GM20431 (cell line): Measurements from ENCODE around the gene RIMS4.

Experiments
- in situ Hi-C: fragments of 300-500 bp; cut with MseI, MboI; formaldehyde crosslinking; loops from one replicate; pipeline ENCODE4 v1.15.0; 2020; ENCODE audit warnings: low sequenced_read_pairs; ENCODE audit not compliant: unreplicated experiment

The RIMS4 gene

DNA sequence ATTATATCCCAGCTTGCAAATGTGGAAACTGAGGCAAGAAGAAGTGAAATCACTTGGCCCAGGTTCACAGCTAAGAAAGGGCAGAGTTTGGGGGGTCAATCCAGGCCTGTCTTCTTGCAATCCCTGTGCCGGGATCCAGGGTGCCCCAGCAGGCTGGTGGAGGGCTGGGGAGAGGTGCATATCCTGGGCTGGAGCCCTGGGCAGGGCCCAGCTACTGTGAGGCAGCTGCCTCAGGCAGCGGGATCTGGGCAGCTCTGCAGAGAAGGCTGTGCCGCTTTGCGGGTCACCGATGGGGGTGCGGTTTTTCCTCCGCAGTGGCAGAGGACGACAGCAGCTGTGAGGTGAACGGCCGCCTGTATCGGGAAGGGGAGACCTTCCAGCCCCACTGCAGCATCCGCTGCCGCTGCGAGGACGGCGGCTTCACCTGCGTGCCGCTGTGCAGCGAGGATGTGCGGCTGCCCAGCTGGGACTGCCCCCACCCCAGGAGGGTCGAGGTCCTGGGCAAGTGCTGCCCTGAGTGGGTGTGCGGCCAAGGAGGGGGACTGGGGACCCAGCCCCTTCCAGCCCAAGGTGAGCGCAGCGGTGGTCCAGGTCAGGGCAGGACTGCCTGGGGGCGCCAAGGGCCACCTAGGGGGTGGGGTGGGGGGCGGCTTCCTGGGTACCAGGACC is 85.8 kb downstream of the RIMS4 start:
- in situ Hi-C loops, result no loop called here

DNA sequence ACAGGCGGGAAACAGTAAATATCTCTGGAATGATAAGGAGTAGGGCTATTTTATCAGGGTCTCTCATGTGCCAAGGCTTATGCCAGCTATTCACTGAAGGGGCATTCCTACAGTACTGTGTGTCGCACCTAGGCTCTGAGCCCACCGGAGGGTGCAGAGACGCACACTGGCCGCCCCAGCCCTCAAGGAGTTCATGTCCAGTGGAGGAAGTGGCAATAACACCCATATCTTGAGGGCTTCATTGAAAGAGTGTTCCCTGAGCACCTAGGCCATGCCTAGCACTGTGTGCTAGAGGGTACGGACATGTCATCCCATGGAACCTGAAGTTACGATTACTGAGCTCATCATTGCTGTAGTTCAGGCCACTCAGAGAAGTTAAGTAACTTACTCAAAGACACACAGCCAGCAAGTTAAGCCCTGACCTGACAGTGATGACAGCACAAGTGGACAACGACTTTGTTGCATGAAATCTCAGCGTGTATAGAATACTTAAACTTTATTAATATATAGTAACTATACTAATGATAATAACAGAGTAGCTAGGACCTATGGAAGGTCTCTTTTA is 86.5 kb downstream of the RIMS4 start:
- in situ Hi-C loops, result no loop called here

- in situ Hi-C loops, result no loop called here
Observed at GRCh38 chr20:44723391-44723790, 87.0 kb downstream of the RIMS4 start.

GRCh38 chr20:44722990-44723389 is 87.4 kb downstream of the RIMS4 start:
- in situ Hi-C loops, result no loop called here

DNA sequence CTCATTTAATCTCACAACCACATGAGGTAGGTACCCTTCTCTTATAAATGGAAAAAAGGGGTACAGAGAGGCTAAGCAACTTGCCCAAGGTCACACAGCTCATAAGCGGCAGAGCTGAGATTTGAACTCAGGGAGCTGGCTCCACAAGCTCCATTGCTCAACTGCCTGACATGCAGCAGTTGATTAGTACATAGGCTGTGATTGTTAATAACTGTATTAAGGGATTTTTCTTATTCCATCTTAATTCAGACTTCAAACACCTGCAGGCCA is 88.6 kb downstream of the RIMS4 start:
- in situ Hi-C loops, result no loop called here

GRCh38 chr20:44720997-44721784 is 89.2 kb downstream of the RIMS4 start:
- in situ Hi-C loops, result no loop called here

GRCh38 chr20:44720621-44720996 is 89.7 kb downstream of the RIMS4 start:
- in situ Hi-C loops, result no loop called here

DNA sequence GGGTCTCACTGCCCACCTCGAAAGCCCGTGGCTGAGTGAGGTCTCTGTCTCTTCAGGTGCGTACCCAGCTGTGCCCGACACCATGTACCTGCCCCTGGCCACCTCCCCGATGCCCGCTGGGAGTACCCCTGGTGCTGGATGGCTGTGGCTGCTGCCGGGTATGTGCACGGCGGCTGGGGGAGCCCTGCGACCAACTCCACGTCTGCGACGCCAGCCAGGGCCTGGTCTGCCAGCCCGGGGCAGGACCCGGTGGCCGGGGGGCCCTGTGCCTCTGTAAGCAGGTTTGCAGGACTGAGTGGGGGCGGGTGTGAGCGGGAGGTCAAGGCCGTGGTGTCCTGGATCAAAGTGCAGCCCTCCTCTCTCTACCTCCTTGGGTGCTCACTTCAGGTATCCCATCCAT is 90.5 kb downstream of the RIMS4 start:
- in situ Hi-C loops, result no loop called here

DNA sequence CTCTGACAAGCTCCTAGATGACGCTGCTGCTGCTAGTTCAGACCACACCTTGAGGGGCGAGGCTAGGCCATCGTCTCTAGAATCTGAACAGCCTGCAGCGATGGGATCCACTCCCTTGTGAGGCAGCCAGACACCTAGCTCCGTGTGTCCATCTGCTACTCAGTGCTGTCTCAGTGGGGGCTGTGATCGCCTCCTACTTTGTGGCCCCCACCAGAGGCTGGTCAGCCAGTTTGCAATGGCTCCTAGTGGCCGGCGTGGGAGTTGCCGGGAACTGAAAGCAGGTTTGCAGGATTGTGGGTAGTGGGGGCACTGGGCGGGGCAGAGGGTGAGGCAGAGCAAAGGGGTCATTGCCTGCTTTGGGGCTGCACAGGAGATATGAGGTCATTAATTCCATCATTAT is 92.4 kb downstream of the RIMS4 start:
- in situ Hi-C loops, result no loop called here

GRCh38 chr20:44716309-44717106 is 93.8 kb downstream of the RIMS4 start:
- in situ Hi-C loops, result no loop called here

DNA sequence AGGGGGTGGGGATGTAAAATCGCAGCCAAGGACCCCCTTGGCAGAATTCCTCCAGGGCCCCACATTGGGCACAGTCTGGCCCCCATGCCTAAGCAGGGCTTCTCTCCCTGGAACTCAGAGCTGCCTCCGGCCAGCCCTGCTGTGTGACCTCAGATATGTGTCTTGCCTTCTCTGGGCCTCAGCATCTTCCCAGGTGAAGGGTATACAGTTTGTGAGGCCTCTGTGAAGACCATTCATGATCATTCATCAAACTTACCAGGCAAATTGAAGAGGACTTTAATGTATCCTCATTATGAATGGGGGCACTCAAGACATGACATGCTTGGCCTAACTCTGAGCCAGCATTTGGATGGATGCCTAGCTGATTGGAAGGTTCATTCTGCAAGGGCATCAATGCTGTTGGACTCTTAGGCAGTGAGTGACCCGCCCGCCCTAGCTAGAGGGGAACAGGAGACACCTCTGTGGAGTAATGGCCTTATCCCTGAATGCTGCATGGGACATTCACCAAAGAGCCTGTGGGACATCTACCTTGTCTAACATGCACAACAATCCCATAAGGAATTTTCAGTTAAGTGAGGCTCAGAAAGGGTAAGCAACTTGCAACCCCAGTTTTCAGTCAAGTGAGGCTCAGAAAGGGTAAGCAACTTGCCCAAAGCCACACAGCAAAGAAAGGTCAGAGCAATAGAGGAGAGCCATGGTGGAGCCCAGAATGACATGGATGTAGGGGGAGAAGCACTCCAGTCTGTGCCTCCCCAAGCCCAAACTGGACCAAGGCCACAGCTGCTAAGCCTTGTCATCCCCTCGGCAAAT is 94.6 kb downstream of the RIMS4 start:
- in situ Hi-C loops, result no loop called here

DNA sequence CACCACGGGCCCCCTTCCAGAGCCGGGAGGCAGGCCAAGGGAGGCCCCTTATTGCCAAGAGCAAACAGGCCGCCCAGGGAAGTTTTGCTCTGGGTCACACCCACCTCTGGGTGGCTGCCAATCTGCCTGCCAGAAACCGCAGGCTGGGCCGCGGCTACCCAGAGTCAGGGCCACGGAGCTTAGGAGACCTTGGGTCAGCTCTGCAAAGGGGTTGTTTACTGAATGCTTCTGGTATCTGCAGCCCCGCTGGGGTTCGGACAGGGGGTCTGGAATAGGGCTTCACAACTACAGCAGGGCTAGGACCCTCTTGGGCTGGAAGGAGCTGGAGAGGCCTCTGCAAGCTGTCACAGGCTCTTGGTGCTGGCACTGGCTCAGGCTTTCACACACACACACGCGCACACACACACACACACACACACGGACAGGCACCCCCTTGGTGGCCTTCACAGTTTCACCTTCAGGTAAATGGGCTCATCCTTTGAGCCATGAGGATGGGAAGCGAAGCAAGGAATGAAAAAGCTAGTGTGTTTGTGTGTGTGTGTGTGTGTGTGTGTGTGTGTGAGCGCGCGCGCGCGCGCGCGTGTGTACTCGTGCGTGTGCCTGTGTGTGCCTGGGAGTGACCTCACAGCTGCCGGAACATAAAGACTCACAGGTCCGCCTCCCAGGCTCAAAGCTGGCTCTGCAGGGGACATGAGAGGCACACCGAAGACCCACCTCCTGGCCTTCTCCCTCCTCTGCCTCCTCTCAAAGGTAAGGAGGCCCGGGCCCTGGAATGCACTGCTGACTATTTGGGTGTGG is 95.4 kb downstream of the RIMS4 start, which contains the start of gene CCN5:
Gene CCN5 (plus strand): TSS at position 669 of the 798 bp plus-strand sequence. CDS start 22 bp downstream, at position 691.
- in situ Hi-C loops, result no loop called here

DNA sequence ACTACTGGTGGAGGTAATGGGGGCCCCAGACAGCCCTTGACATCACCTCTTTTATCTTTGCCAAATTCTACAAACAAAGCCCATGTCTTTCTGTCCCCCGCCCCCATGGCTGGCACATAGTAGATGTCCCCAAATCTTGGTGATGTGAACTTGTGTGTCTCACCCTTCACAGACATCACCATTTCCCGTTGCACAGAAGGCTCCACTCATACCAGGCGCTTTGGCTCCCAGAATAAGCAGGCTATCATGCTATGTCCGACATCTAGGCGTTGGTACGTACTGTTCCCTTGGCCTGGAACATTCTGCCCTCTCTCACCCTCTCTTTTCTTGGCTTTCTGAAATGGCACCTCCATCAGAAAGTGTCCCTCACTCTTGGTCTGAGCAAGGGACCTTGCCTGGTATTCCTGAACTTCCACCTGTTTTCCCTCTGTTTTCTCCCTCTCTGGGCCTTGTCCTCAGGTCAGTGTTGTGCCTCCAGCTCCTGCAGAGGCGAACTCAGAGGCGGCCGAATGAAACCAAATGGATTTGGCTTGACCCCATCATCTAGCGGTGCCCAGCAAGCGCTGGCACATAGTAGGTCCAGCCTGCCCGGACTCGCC is 96.1 kb downstream of the RIMS4 start:
- in situ Hi-C loops, result no loop called here

DNA sequence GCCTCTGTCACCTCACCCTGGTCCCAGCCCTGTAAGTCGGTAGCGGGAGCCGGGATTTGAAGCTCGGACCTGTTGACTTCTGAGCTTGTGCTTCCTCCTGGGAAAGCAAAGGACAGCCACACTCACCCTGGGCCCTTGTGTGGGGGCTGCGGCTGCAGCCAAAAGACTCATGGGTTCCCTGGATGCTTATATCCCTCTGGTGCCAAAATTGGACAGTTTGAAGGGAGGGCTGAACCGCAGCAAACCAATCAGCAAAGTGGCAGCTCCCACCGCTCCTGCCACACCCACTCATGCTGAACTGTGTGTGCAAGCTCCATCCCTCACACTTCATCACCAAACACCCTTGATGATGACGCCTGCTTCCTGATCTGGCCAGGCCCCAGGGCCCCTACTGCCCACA is 99.1 kb downstream of the RIMS4 start:
- in situ Hi-C loops, result no loop called here

DNA sequence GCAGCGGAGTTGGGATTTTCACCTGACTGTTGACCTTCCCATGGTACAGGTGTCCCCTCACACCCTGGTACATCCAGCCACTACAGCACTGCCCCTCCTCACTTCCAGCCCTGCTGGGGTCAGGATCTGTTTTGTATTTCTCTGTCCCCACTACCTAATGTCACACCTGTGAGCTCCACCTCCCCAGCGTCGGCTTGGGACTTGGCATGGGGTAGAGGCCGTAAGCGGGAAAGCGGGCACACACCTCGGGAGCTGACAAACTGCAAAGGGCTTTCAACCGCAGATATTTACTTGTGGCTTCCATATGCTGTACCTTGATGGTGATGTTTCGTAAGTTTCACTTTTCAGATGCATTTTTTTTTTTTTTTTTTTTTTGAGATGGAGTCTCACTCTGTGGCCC is 100.5 kb downstream of the RIMS4 start:
- in situ Hi-C loops, result no loop called here

GRCh38 chr20:44709380-44709779 is 101.0 kb downstream of the RIMS4 start:
- in situ Hi-C loops, result no loop called here

DNA sequence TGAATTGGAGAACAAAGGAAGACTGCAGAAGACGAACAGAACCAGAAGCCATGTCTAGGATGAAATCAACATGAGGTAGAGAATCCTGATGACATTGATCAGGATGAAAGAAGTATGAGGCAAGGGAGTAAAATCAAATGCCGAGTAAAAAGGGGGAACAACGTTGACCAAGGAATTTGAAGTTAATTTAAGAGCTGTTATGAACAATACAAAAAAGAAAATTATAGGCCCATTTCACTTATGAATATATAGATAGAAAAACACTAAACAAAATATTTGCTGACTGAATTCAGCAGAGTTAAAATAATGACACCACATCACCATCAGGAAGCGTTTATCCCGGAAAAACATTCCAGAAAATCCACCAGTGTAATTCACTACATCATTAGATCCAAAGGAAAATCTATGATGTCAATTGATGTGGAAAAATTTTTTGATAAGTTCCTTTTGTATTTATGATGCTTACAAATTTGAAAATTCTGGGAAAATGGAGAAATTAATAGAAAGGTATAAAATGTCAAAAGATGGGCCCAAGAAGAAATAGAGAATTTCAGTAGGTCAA is 103.2 kb downstream of the RIMS4 start:
- in situ Hi-C loops, result no loop called here

GRCh38 chr20:44706301-44707017 is 103.9 kb downstream of the RIMS4 start:
- in situ Hi-C loops, result no loop called here
